ENCODE data around the gene REXO4. TPM values are rescaled to one million over a fixed set of nuclear protein-coding genes. Genes with fewer than 3 reads are reported as not detected.

Gene REXO4
- polyA plus RNA-seq, 3 donors, result 14.1 to 18.8 (median 14.5) TPM

GRCh38 chr9:133361507-133362092 is 56.2 kb downstream of the REXO4 start:
- no peak overlapping the region for H3K27ac ChIP-seq (ENCODE audit: low read depth, low read length)
- 65 to 85% (median 84%) methylated on average over 13 of the region's 13 CpGs for WGBS, 3 donors

GRCh38 chr9:133360400-133361393 is 57.1 kb downstream of the REXO4 start:
- WGBS, 3 donors, result 66 to 81% (median 77%) methylated on average over 21 of the region's 21 CpGs

GRCh38 chr9:133359399-133360175 is 58.2 kb downstream of the REXO4 start:
- no peak overlapping the region for H3K27ac ChIP-seq (ENCODE audit: low read depth, low read length)
- WGBS, 3 donors, result 50 to 62% (median 55%) methylated on average over 20 of the region's 20 CpGs

More at GRCh38 chr9:133360400-133361393, 57.1 kb downstream of the REXO4 start:
- H3K27ac ChIP-seq (ENCODE audit: low read depth, low read length), result no peak overlapping the region

- H3K27ac ChIP-seq (ENCODE audit: low read depth, low read length), result no peak overlapping the region
- 80 to 83% (median 81%) methylated on average over 14 of the region's 14 CpGs for WGBS, 3 donors
These were observed 60.2 kb downstream of the REXO4 start for GRCh38 chr9:133357656-133358055.

- 1% methylated on average over 53 to 77 of the region's 78 CpGs for WGBS, 3 donors
- peak within 1 kb of the TSS; percentile 10 for H3K27ac ChIP-seq (ENCODE audit: low read depth, low read length)
These were observed 61.3 kb downstream of the REXO4 start, which contains the start of the genes SURF1 and SURF2 for GRCh38 chr9:133356391-133357091. Gene SURF1, minus strand, starts transcription at chr9:133356487. Its CDS starts 34 bp downstream, at chr9:133356453. Gene SURF2, plus strand, starts transcription at chr9:133356550. Its CDS starts 43 bp downstream, at chr9:133356593.

Other genes with a start within 250 kb of the REXO4 start
- gene OBP2B, start 208.8 kb downstream of the REXO4 start, polyA plus RNA-seq, result not detected
- 1 to 10 TPM; 1.3 to 1.7 (median 1.5) TPM for gene ABO, start 142.8 kb downstream of the REXO4 start, polyA plus RNA-seq
- gene SURF6, start 81.8 kb downstream of the REXO4 start, polyA plus RNA-seq, result 10 to 100 TPM; 14.1 to 21.7 (median 14.1) TPM
- gene MED22, start 69.9 kb downstream of the REXO4 start, polyA plus RNA-seq, result 10 to 100 TPM in 2 of 3 donors, 1 to 10 TPM in 1; 8.6 to 15.9 (median 13.1) TPM
- 1,000 to 10,000 TPM; 2,933 to 4,055 (median 3,432) TPM for gene RPL7A, start 69.8 kb downstream of the REXO4 start, polyA plus RNA-seq
- gene SURF1, start 61.5 kb downstream of the REXO4 start, polyA plus RNA-seq, result 10 to 100 TPM; 63.5 to 95.3 (median 75.0) TPM
- gene SURF2, start 61.5 kb downstream of the REXO4 start, polyA plus RNA-seq, result 10 to 100 TPM; 21.9 to 32.1 (median 27.8) TPM
- gene SURF4, start 42.0 kb downstream of the REXO4 start, polyA plus RNA-seq, result 100 to 1,000 TPM in 2 of 3 donors, 10 to 100 TPM in 1; 66.1 to 168 (median 123) TPM
- under 1 TPM; 0.44 to 0.68 (median 0.45) TPM for gene STKLD1, start 41.6 kb downstream of the REXO4 start, polyA plus RNA-seq
- 1 to 10 TPM; 2.7 to 4.2 (median 2.7) TPM for gene ADAMTS13, start 4.4 kb upstream of the REXO4 start, polyA plus RNA-seq
- 10 to 100 TPM in 1 of 3 donors, 1 to 10 TPM in 2; 4.0 to 17.3 (median 8.5) TPM for gene CACFD1, start 42.0 kb upstream of the REXO4 start, polyA plus RNA-seq
- gene SLC2A6, start 61.1 kb upstream of the REXO4 start, polyA plus RNA-seq, result 10 to 100 TPM in 1 of 3 donors, 1 to 10 TPM in 2; 2.4 to 15.6 (median 2.6) TPM
- not detected for gene MYMK, start 106.9 kb upstream of the REXO4 start, polyA plus RNA-seq
- gene ADAMTSL2, start 116.7 kb upstream of the REXO4 start, polyA plus RNA-seq, result 1 to 10 TPM; 2.0 to 2.7 (median 2.2) TPM
- not detected for gene FAM163B, start 191.4 kb upstream of the REXO4 start, polyA plus RNA-seq
- under 1 TPM in 2 of 3 donors, not detected in 1; 0.01 to 0.05 TPM for gene DBH, start 218.4 kb upstream of the REXO4 start, polyA plus RNA-seq

Measured in adipose tissue (tissue), 3 donors.